ENCODE results near the gene ARL8B. TPM values are rescaled to one million over a fixed set of nuclear protein-coding genes. Genes with fewer than 3 reads are reported as not detected.

ARL8B gene
- total and polyA plus RNA-seq, 2 of the 8 experiments (the other 6 are each of a cell fraction or from before 2014, with no cell fraction given): 14.5 to 27.8 TPM

DNA sequence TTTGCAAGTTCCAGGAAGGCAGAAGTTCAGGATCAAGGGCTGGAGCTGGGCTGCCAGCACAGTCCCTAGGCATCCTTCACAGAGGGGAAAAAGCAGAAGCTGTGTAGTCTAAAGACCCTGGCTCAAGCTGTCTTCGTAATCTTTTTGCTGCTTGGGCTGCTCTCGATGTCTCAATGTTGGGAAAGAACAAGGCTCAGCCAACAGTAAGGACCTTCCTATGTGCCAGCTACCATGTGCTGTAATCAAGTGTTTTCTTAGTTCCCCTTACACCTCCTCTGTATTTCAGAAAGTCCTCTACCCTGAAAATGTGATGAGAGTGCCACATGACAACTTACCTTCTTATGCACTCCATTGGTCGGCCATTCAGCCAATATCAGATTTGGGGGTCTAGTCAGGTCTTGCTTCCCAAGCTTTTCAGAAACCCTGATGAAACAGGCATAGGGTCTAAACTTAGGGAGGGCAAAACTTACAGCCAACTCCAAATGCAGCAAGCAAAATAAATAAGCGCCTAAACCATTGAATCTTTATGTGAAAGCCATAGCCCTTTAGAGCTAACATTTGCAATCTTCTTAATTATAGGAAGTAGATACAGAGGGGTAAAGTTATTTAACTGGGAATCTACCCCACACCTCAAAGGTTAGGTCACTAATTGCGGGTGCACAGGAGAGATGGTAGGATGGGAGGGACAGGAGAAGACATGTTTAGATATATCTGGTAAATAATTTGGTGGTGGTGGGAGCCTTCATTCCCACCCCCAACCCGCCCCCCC, 64.2 kb downstream of the ARL8B start:
- DNase-seq (ENCODE audit: low read depth in 1 of 2, low spot score in 2 of 2) (no peak), FAIRE-seq (no peak)
- no peak overlapping the region for H3K9ac ChIP-seq (replicated peaks in 1 of 4; ENCODE audit: extremely low read depth in 1 of 4, low read depth in 3 of 4, low read length in 3 of 4)
- peaks cover 0 to under 1% (median 0%) of the 10 kb centered on the region in 4 experiments; a peak in 1 of 8 replicates for H3K36me3 ChIP-seq (ENCODE audit: control insufficient read depth in 2 of 4, insufficient read depth in 4 of 4, low read length in 3 of 4)
- H2AFZ ChIP-seq (ENCODE audit: low read length): no peak overlapping the region
- ChIA-PET POLR2A (ENCODE audit: partially characterized antibody) (interaction anchor here (1.2 to 7.4 kb wide), 4 partner anchors 9 to 27 kb away, joined by 3 to 46 read pairs (median 8); no protein-coding TSS in a partner anchor), CTCF (ENCODE audit: partially characterized antibody) (interaction anchor here (0.7 to 1.9 kb wide), 5 partner anchors 19 to 65 kb away, joined by 3 to 5 read pairs (median 4); no protein-coding TSS in a partner anchor)
- H3K18ac ChIP-seq (ENCODE audit: extremely low read depth, low read length): no peak overlapping the region
- 63% methylated on average over 6 of the region's 6 CpGs; no CpG with 5 or more reads in 1 of the 2 experiments for WGBS, 2 experiments (ENCODE audit: extremely low coverage in 1 of 2, insufficient coverage in 1 of 2, insufficient read length in 1 of 2, insufficient replicate concordance in 2 of 2, low coverage in 1 of 2, low lambda C conversion rate in 2 of 2, missing lambda C conversion rate in 1 of 2)
- H2BK15ac ChIP-seq (ENCODE audit: low read length): no peak overlapping the region
- no peak overlapping the region for H3K27ac ChIP-seq (ENCODE audit: low read depth, low read length)
- H2BK20ac ChIP-seq (ENCODE audit: low read length): 0 out of 2 replicates have a peak overlapping the region, but pooled peaks have one; percentile 53
- H3K79me2 ChIP-seq (ENCODE audit: control insufficient read depth in 1 of 2, insufficient read depth in 2 of 2, low read length in 2 of 2): peaks cover 2 to 29% of the 10 kb centered on the region in 2 experiments; a peak in 2 of 4 replicates
- H3K4me1 ChIP-seq (replicated peaks in 1 of 4; ENCODE audit: control insufficient read depth in 3 of 4, insufficient read depth in 4 of 4, low read length in 3 of 4): peaks cover 0 to 9% (median 5%) of the 10 kb centered on the region in 4 experiments; a peak in 4 of 7 replicates
- H3K4me3 ChIP-seq (ENCODE audit: extremely low read depth in 1 of 4, insufficient read depth in 2 of 4, low read depth in 3 of 4, low read length in 4 of 4): peak overlapping the region in 2 of 4 experiments; percentile 90 to 98; a peak in 3 of 8 replicates
- H4K5ac ChIP-seq (ENCODE audit: insufficient read length, low read depth, low read length): no peak overlapping the region
- no peak overlapping the region for H2BK12ac ChIP-seq (ENCODE audit: low read depth, low read length)
- peaks cover 0 to 6% (median 0%) of the 10 kb centered on the region in 4 experiments; a peak in 1 of 7 replicates for H3K27me3 ChIP-seq (replicated peaks in 1 of 4; ENCODE audit: control insufficient read depth in 3 of 4, extremely low read depth in 1 of 4, insufficient read depth in 3 of 4, low read length in 3 of 4)
- peak overlapping the region in 1 of 2 experiments; percentile 88; a peak in 3 of 4 replicates for H3K4me2 ChIP-seq (ENCODE audit: insufficient read depth in 1 of 2, low read depth in 2 of 2, low read length in 2 of 2)
- H4K8ac ChIP-seq (ENCODE audit: extremely low read depth, insufficient read depth, low read length): no peak overlapping the region
- H3K79me1 ChIP-seq (ENCODE audit: low read depth, low read length): no peaks in the 10 kb centered on the region; the same call in 1 of the 2 replicates
- no peak overlapping the region for H3K56ac ChIP-seq (replicated peaks; ENCODE audit: insufficient read length, low read depth, low read length)
- no peak overlapping the region for H3K14ac ChIP-seq (ENCODE audit: insufficient read length)
- peaks cover 4 to 7% of the 10 kb centered on the region in 2 experiments for H4K20me1 ChIP-seq (replicated peaks in 1 of 2; ENCODE audit: control insufficient read depth in 1 of 2, insufficient read depth in 2 of 2, low read length in 2 of 2)
- no peak overlapping the region for H2BK120ac ChIP-seq (replicated peaks; ENCODE audit: low read depth, low read length)
- no peak overlapping the region for H4K91ac ChIP-seq (replicated peaks; ENCODE audit: insufficient read length, low read length)
- H3K23me2 ChIP-seq (ENCODE audit: low read depth, low read length): peaks cover 13% of the 10 kb centered on the region
- H3K9me3 ChIP-seq (ENCODE audit: insufficient read depth in 2 of 2, low read depth in 1 of 2, low read length in 1 of 2): no peaks in the 10 kb centered on the region
- H3K4ac ChIP-seq (replicated peaks; ENCODE audit: insufficient read length, low read depth, low read length): no peak overlapping the region
- H3K23ac ChIP-seq (ENCODE audit: insufficient read length): no peak overlapping the region
- peak overlapping the region; percentile 59; the same call in 1 of the 2 replicates for H2AK5ac ChIP-seq (ENCODE audit: low read depth, low read length)
- H2BK5ac ChIP-seq (ENCODE audit: low read depth, low read length): no peak overlapping the region
- TF ChIP-seq SAP30 (IDR thresholded peaks at IDR 0.05; ENCODE audit: insufficient read depth, insufficient replicate concordance, low read length) (no peak), TCF12 (IDR thresholded peaks at IDR 0.05; ENCODE audit: low read depth, low read length) (no peak), YY1 (IDR thresholded peaks at IDR 0.05; ENCODE audit: low read depth, low read length) (no peak), SP1 (IDR thresholded peaks at IDR 0.05; ENCODE audit: low read depth, low read length) (no peak), EGR1 (IDR thresholded peaks at IDR 0.05; ENCODE audit: borderline replicate concordance, low read depth, low read length) (no peak), RXRA (IDR thresholded peaks at IDR 0.05; ENCODE audit: insufficient read depth, low read depth, low read length) (no peak), CBX8 (IDR thresholded peaks at IDR 0.05; ENCODE audit: borderline replicate concordance, low read depth, low read length) (no peak), TBP (IDR thresholded peaks at IDR 0.05; ENCODE audit: low read depth, low read length) (no peak), POLR2AphosphoS5 (IDR thresholded peaks at IDR 0.05; ENCODE audit: low read depth, low read length) (no peak)
- TF ChIP-seq, protein P1, sequence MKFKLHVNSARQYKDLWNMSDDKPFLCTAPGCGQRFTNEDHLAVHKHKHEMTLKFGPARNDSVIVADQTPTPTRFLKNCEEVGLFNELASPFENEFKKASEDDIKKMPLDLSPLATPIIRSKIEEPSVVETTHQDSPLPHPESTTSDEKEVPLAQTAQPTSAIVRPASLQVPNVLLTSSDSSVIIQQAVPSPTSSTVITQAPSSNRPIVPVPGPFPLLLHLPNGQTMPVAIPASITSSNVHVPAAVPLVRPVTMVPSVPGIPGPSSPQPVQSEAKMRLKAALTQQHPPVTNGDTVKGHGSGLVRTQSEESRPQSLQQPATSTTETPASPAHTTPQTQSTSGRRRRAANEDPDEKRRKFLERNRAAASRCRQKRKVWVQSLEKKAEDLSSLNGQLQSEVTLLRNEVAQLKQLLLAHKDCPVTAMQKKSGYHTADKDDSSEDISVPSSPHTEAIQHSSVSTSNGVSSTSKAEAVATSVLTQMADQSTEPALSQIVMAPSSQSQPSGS (IDR thresholded peaks at IDR 0.05; ENCODE audit: low read length): no peak

All from H1 (cell line).